HepG2 (cell line): ENCODE measurements around the gene TCF23. TPM values are rescaled to one million over a fixed set of nuclear protein-coding genes. Genes with fewer than 3 reads are reported as not detected.

Source experiments
- HDAC1 ChIP-seq: sonication (generic); formaldehyde crosslinking; IDR thresholded peaks from 2 replicates; pipeline ENCODE4 v1.5.1; 2020; ENCODE audit warnings: mild to moderate bottlenecking, missing genetic modification reagents
- IRF2 ChIP-seq: IDR thresholded peaks from 2 replicates; pipeline ENCODE4 v1.6.1; 2018; ENCODE audit warnings: missing genetic modification reagents, missing compliant biosample characterization
- TEAD3 ChIP-seq: optimal IDR thresholded peaks from 2 replicates; pipeline ENCODE3; 2016; ENCODE audit warnings: borderline replicate concordance
- ZBTB40 ChIP-seq, 2 experiments: fragments of 450-650 bp in 1 of 2; sonication (generic) in 1 of 2; formaldehyde crosslinking in 1 of 2; IDR thresholded peaks; 2 replicates each; pipeline versions ENCODE4 v1.6.1 to v1.8.0; 2016 to 2022; ENCODE audit warnings: antibody characterized with exemption in 1 of 2, mild to moderate bottlenecking in 1 of 2, missing genetic modification reagents in 1 of 2
- ZBTB49 ChIP-seq: sonication (generic); formaldehyde crosslinking; IDR thresholded peaks from 2 replicates; pipeline ENCODE4 v1.4.0; 2020; ENCODE audit warnings: missing genetic modification reagents, borderline replicate concordance
- ZNF383 ChIP-seq: sonication (generic); formaldehyde crosslinking; IDR thresholded peaks from 2 replicates; pipeline ENCODE4 v1.4.0; 2020; ENCODE audit warnings: missing genetic modification reagents, mild to moderate bottlenecking, borderline replicate concordance
- ZNF597 ChIP-seq: sonication (generic); formaldehyde crosslinking; IDR thresholded peaks from 2 replicates; pipeline ENCODE4 v1.5.0; 2020; ENCODE audit warnings: missing genetic modification reagents
- ZNF619 ChIP-seq: sonication (generic); formaldehyde crosslinking; IDR thresholded peaks from 2 replicates; pipeline ENCODE4 v1.4.0; 2020; ENCODE audit warnings: mild to moderate bottlenecking, missing genetic modification reagents
- ZNF660 ChIP-seq: sonication (generic); formaldehyde crosslinking; IDR thresholded peaks from 2 replicates; pipeline ENCODE4 v1.5.1; 2020; ENCODE audit warnings: mild to moderate bottlenecking, low read depth, missing genetic modification reagents, borderline replicate concordance
- ZNF703 ChIP-seq: sonication (generic); formaldehyde crosslinking; IDR thresholded peaks from 2 replicates; pipeline ENCODE4 v1.5.1; 2020; ENCODE audit warnings: missing genetic modification reagents, mild to moderate bottlenecking, moderate library complexity, borderline replicate concordance
- polyA plus RNA-seq, 8 experiments: library from polyadenylated mRNA; depleted of rRNA in 3 of 8; stranded (reverse) in 7 of 8; unstranded in 1 of 8; fragments of >200 nt; fragmentation: Illumina TruSeq in 4 of 8; extraction: Trizol in 4 of 8; gene quantifications; 2 replicates each; pipeline versions ENCODE4 v1.2.1 to v1.2.3, GENCODE V29; 2011 to 2016; ENCODE audit warnings: low read depth in 4 of 8, missing spikeins in 1 of 8, mixed read lengths in 1 of 8; ENCODE audit not compliant: insufficient read depth in 1 of 8
- total RNA-seq, 5 experiments: library from RNA; depleted of rRNA; stranded (reverse); fragments of >200 nt; fragmentation: Illumina TruSeq; extraction: Trizol; gene quantifications; 2 replicates each; pipeline ENCODE4 v1.2.3, GENCODE V29; 2016; ENCODE audit warnings: low read depth in 1 of 5
- TF ChIP-seq, protein P1 (sequence below): sonication (generic); formaldehyde crosslinking; IDR thresholded peaks from 2 replicates; pipeline ENCODE4 v1.8.0; 2022; ENCODE audit warnings: low read depth, missing genetic modification reagents
- TF ChIP-seq, protein P2 (sequence below): sonication (generic); formaldehyde crosslinking; conservative IDR thresholded peaks from 2 replicates; pipeline ENCODE4 v1.8.0; 2022; ENCODE audit warnings: low read depth, missing genetic modification reagents

Gene TCF23
- total and polyA plus RNA-seq, 2 of the 13 experiments (the other 11 are each of a cell fraction or from before 2014, with no cell fraction given): 0.02 to 1.4 TPM

GRCh38 chr2:27152102-27152795, 3.4 kb downstream of the TCF23 start (continued):
- TF ChIP-seq, protein P1, sequence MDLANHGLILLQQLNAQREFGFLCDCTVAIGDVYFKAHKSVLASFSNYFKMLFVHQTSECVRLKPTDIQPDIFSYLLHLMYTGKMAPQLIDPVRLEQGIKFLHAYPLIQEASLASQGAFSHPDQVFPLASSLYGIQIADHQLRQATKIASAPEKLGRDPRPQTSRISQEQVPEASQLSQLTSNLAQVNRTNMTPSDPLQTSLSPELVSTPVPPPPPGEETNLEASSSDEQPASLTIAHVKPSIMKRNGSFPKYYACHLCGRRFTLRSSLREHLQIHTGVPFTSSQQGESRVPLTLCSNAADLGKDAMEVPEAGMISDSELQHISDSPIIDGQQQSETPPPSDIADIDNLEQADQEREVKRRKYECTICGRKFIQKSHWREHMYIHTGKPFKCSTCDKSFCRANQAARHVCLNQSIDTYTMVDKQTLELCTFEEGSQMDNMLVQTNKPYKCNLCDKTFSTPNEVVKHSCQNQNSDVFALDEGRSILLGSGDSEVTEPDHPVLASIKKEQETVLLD (CRISPR knock-in tag): no peak
- no peak for TF ChIP-seq ZBTB49
- TF ChIP-seq IRF2 (CRISPR knock-in tag): 0 out of 2 replicates have a peak, but pooled peaks have one; percentile 28
- no peak for TF ChIP-seq ZNF597
- peak; percentile 37 for TF ChIP-seq TEAD3 (CRISPR knock-in tag)
- no peak for TF ChIP-seq ZBTB40 (IDR thresholded peaks at IDR 0.05)
- TF ChIP-seq ZBTB40 (CRISPR knock-in tag; IDR thresholded peaks at IDR 0.05): no peak
- TF ChIP-seq ZNF619 (CRISPR knock-in tag): no peak
- no peak for TF ChIP-seq HDAC1 (CRISPR knock-in tag)
- no peak for TF ChIP-seq ZNF383 (CRISPR knock-in tag)
- TF ChIP-seq ZNF703 (CRISPR knock-in tag): no peak
- TF ChIP-seq, protein P2, sequence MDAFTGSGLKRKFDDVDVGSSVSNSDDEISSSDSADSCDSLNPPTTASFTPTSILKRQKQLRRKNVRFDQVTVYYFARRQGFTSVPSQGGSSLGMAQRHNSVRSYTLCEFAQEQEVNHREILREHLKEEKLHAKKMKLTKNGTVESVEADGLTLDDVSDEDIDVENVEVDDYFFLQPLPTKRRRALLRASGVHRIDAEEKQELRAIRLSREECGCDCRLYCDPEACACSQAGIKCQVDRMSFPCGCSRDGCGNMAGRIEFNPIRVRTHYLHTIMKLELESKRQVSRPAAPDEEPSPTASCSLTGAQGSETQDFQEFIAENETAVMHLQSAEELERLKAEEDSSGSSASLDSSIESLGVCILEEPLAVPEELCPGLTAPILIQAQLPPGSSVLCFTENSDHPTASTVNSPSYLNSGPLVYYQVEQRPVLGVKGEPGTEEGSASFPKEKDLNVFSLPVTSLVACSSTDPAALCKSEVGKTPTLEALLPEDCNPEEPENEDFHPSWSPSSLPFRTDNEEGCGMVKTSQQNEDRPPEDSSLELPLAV: no peak
- TF ChIP-seq ZNF660 (CRISPR knock-in tag): no peak
